NT2/D1 (cell line): Measurements from ENCODE around the gene OBI1.
A peak's percentile ranks its signal among the peaks of the same experiment; 100 is the strongest.

Source experiments
- DNase-seq: peaks from one replicate; pipeline ENCODE4 v3.0.0-alpha.2; 2011; ENCODE audit warnings: low read depth, low spot score
- H3K27me3 ChIP-seq: 2 replicates; pipeline ENCODE4 v1.6.0; 2011; ENCODE audit warnings: mild to moderate bottlenecking; ENCODE audit not compliant: insufficient read length, insufficient read depth
- H3K36me3 ChIP-seq: 2 replicates; pipeline ENCODE4 v1.6.1; 2011; ENCODE audit warnings: mild to moderate bottlenecking, low read length, mixed read lengths; ENCODE audit not compliant: insufficient read depth, insufficient read length
- H3K4me1 ChIP-seq: 2 replicates; pipeline ENCODE4 v1.5.1; 2011; ENCODE audit not compliant: insufficient read depth, insufficient read length
- H3K4me3 ChIP-seq: 2 replicates; pipeline ENCODE4 v1.5.1; 2011; ENCODE audit warnings: low read depth; ENCODE audit not compliant: insufficient read length
- H3K9ac ChIP-seq: 2 replicates; pipeline ENCODE4 v1.6.0; 2011; ENCODE audit warnings: low read depth; ENCODE audit not compliant: insufficient read length
- H3K9me3 ChIP-seq: 2 replicates; pipeline ENCODE4 v1.5.1; 2011; ENCODE audit warnings: mild to moderate bottlenecking, low read length; ENCODE audit not compliant: insufficient read depth
- SUZ12 ChIP-seq: IDR thresholded peaks from 2 replicates; pipeline ENCODE4 v1.6.1; 2011; ENCODE audit not compliant: insufficient read length, insufficient read depth; ENCODE audit errors: extremely low read depth
- YY1 ChIP-seq: IDR thresholded peaks from 2 replicates; pipeline ENCODE4 v1.6.1; 2011; ENCODE audit not compliant: insufficient read length, insufficient read depth
- ZNF274 ChIP-seq: IDR thresholded peaks from 2 replicates; pipeline ENCODE4 v1.6.1; 2011; ENCODE audit warnings: mild to moderate bottlenecking, low read depth, low read length

OBI1 gene

DNA sequence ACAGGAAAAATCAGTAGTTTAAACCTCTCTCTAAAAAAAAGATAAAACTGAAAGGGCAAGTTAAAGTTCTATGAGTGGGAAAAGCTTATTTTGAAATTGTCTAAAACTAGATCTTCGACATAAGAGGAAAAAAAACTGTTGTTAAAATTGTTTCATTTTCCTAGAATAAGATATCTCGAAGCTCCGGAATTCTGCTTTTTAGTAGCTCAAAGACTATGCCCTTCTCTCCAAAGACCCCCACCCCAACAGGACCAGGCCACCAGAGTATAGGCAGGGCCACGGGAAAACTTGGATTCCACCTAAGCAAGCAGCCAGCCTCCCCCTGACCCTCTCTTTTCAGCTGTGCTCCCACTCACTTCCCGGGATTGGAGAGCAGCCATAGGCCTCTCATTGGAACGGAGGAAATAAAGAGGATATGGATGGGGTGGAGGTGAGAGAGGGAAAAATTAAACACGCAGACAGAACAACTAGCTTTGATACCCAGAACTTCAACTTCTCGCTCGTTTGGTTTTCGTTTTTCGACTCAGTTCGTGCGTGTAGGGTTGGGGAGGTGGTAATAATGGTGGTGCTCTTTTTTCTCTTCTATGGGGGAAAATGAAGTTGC lies 58.6 kb downstream of the OBI1 start:
- TF ChIP-seq SUZ12, result peak; percentile 28
- no peak for TF ChIP-seq YY1
- DNase-seq, result no peak
- H3K36me3 ChIP-seq, result no peaks in the 10 kb centered on the region
- H3K27me3 ChIP-seq, result peaks cover 96% of the 10 kb centered on the region
- H3K4me3 ChIP-seq, result no peak overlapping the region
- H3K4me1 ChIP-seq, result peaks cover 9% of the 10 kb centered on the region
- no peaks in the 10 kb centered on the region for H3K9me3 ChIP-seq
- no peak overlapping the region for H3K9ac ChIP-seq

DNA sequence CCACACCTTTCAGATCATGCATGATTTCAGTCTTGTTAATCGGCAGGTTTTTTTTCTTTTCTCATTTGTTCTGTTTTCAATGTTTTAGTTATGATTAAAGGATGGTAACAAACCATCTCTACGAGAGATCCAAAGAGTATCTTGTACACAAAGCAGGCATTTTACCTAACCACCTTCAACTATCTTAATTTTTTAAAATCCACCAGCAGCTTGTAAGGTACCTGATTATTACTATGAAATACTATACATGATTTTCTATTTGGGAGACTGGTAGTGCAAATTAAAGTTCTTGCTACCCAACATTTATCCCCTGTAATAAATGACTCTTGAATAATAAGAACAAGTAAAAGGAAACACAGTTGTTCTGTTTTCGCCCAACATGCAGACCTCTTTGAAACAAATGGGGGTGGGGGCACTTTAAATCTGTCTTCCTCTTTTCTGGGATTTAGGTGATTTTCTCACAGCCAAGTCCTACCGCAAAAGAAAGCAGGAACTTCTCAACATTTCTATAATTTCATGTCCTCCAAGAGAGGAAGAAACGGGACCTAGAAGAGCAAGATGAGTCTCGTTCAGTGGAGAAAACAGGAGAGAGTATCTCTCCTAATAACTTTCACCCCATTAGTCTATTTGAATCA lies 59.2 kb downstream of the OBI1 start:
- H3K9me3 ChIP-seq, result no peaks in the 10 kb centered on the region
- no peak for TF ChIP-seq SUZ12
- TF ChIP-seq YY1, result no peak
- no peak for TF ChIP-seq ZNF274
- DNase-seq, result no peak
- peaks cover 7% of the 10 kb centered on the region for H3K4me1 ChIP-seq
- no peak overlapping the region for H3K9ac ChIP-seq
- H3K4me3 ChIP-seq, result no peak overlapping the region
- H3K27me3 ChIP-seq, result peaks cover 96% of the 10 kb centered on the region
- H3K36me3 ChIP-seq, result no peaks in the 10 kb centered on the region

DNA sequence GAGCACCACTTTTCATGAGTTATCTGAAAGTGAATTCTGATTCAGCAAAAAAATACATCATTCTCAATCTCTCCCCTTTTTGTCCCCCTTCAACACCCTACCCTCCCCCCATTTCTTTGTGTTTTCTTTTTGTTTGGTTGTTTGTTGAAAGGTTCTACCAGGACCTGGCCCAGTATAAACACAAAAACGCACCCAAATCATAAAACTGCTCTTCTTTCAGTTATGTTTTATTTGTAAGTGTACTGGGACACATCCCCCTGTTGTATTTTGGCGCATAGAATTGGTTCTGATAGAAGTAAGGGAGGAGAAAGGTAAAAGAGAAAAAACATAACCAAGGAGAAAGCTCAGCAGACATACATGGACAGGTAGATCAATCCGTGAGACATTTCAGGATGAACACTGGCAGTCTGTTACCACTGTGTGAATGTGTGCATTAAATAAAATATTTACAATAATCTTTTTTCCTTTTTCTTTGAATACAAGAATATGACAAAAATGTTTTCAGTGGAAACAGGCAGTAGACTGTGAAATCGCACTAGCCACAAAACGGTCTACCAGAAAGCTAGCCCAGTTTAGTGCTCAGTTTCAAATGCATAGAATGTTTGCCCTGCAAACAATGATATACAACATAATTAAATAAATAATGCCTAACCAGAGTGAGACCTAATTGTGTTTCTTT lies 59.9 kb downstream of the OBI1 start:
- Histone ChIP-seq H3K36me3 (no peaks in the 10 kb centered on the region), H3K27me3 (peaks cover 96% of the 10 kb centered on the region), H3K9me3 (no peaks in the 10 kb centered on the region), H3K4me3 (no peak overlapping the region), H3K9ac (no peak overlapping the region), H3K4me1 (peaks cover 6% of the 10 kb centered on the region)
- TF ChIP-seq YY1, result no peak
- no peak for TF ChIP-seq SUZ12
- no peak for TF ChIP-seq ZNF274
- no peak for DNase-seq

DNA sequence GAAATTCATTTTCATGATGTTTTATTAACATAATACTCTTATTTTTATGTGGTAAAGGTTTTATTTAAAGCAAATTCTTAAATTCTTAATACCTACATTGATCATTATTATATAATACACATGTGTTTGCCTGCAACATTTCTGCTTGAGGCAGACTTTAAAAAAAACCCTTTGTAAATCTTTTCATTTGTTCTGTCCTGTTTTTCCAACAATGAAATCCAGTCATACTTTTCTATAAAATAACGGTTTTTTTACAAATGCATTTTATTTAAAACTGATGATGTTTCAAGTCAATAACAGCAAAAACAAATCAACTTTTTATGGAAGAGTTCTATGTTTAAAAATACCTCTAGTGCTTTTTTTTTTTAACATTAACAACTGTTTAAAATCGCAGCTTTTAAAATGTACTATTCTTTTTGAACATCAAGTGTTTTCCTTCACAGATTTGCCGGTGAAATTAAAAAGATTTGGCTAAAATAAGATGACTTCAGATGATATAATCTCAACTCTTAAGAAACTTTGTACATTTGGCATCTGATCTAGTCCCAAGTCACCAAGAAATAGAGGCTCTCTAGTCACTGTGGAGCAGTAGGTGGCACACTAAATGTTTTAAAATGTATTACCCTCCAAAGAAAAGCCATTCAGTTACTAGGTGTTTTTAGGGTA lies 60.7 kb downstream of the OBI1 start:
- DNase-seq, result no peak
- H3K9me3 ChIP-seq, result no peaks in the 10 kb centered on the region
- TF ChIP-seq SUZ12, result no peak
- TF ChIP-seq YY1, result no peak
- no peak for TF ChIP-seq ZNF274
- no peak overlapping the region for H3K4me3 ChIP-seq
- H3K9ac ChIP-seq, result no peak overlapping the region
- H3K4me1 ChIP-seq, result peaks cover 6% of the 10 kb centered on the region
- peaks cover 96% of the 10 kb centered on the region for H3K27me3 ChIP-seq
- no peaks in the 10 kb centered on the region for H3K36me3 ChIP-seq

DNA sequence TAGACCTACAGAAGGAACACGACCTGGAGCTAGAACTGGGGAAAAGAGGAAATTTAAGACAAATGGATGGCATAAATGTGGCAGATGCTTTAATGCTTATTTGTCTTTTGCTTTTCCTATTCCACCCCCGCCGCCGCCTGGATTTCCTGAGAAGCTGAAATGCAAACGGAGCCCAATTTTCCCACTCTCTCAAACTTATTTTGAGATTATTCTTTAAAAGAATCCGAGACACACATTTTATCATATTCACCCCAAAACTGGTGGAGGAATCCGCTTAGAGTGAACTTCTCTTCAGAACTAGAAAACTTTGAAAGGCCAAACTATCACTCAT lies 61.4 kb downstream of the OBI1 start:
- H3K9me3 ChIP-seq, result no peaks in the 10 kb centered on the region
- H3K4me1 ChIP-seq, result peaks cover 4% of the 10 kb centered on the region
- TF ChIP-seq ZNF274 (no peak), YY1 (no peak), SUZ12 (no peak)
- no peak for DNase-seq
- no peak overlapping the region for H3K4me3 ChIP-seq
- no peaks in the 10 kb centered on the region for H3K36me3 ChIP-seq
- H3K27me3 ChIP-seq, result peaks cover 96% of the 10 kb centered on the region
- H3K9ac ChIP-seq, result no peak overlapping the region

DNA sequence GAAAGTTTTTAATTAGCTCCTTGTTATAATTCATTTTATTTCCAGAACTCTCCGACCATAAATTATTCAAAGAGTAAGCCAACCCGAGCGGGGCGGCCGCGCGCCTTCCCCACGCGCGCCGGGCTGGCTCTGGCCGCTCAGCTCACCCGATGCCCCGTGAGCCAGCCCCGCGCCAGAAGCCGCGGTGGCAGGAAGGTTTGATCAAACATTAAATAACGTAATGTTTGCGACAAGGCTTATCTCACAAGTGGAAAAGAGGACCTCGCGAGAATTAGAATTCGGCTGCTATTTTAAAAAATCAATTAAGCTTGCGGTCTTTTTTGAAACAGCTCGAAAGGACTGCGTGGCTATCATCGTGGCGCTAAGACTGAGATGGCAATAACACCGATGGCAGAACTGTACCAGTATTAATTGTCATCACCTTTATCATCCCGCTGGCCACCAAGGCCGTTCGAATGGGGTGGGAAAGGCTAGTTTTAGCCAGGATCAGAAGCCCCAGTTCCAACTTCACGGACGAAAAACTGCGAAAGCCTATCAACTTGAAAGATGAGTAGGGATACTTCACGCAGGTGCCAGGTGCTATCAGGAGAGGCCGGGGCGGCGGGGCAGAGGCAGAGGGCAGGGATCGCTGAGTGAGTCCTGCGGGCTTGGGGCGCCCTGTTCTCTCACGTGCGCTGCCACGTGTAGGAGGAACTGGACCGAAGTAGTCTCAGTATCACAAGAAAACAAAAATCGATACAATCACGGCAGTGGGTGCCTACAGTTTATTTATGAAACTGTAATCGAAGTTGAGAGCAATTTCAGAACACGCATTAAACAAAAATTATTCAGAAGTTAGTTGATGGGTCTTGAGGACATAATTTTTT lies 62.0 kb downstream of the OBI1 start:
- H3K9ac ChIP-seq, result no peak overlapping the region
- no peak for TF ChIP-seq ZNF274
- TF ChIP-seq SUZ12, result no peak
- no peak for TF ChIP-seq YY1
- H3K9me3 ChIP-seq, result no peaks in the 10 kb centered on the region
- peaks cover 97% of the 10 kb centered on the region for H3K27me3 ChIP-seq
- no peaks in the 10 kb centered on the region for H3K36me3 ChIP-seq
- H3K4me1 ChIP-seq, result peaks cover 2% of the 10 kb centered on the region
- no peak for DNase-seq
- peak overlapping the region; percentile 43 for H3K4me3 ChIP-seq
